Hepatocyte (in vitro differentiated cells): ENCODE measurements around the gene RNF175. TPM values are rescaled to one million over a fixed set of nuclear protein-coding genes. Genes with fewer than 3 reads are reported as not detected.

Source experiments
- DNase-seq: peaks from one replicate; pipeline ENCODE4 v3.0.0-alpha.2; 2016; ENCODE audit warnings: low spot score
- H2AFZ ChIP-seq: fragments of 200-600 bp; sonication (generic); 2 replicates; pipeline ENCODE4 v1.6.0; 2016; ENCODE audit warnings: antibody characterized with exemption, mild to moderate bottlenecking
- H3K27ac ChIP-seq: fragments of 200-600 bp; sonication (generic); 2 replicates; pipeline ENCODE4 v1.5.1; 2016; ENCODE audit warnings: mild to moderate bottlenecking
- H3K27me3 ChIP-seq: fragments of 200-600 bp; sonication (generic); 2 replicates; pipeline ENCODE4 v1.6.1; 2016
- H3K36me3 ChIP-seq: fragments of 200-600 bp; sonication (generic); replicated peaks from 2 replicates; pipeline ENCODE4 v1.5.1; 2016; ENCODE audit warnings: low read depth; ENCODE audit not compliant: insufficient read depth
- H3K4me1 ChIP-seq: fragments of 200-600 bp; sonication (generic); 2 replicates; pipeline ENCODE4 v1.5.1; 2016; ENCODE audit warnings: mild to moderate bottlenecking, moderate library complexity; ENCODE audit not compliant: insufficient read depth
- H3K4me2 ChIP-seq: fragments of 200-600 bp; sonication (generic); 2 replicates; pipeline ENCODE4 v1.6.0; 2016
- H3K4me3 ChIP-seq: fragments of 200-600 bp; sonication (generic); 2 replicates; pipeline ENCODE4 v1.5.1; 2016; ENCODE audit warnings: mild to moderate bottlenecking
- H3K79me2 ChIP-seq: fragments of 200-600 bp; sonication (generic); 2 replicates; pipeline ENCODE4 v1.6.0; 2017; ENCODE audit warnings: mild to moderate bottlenecking
- H3K9me2 ChIP-seq: fragments of 200-600 bp; sonication (generic); replicated peaks from 2 replicates; pipeline ENCODE4 v1.6.0; 2017; ENCODE audit warnings: mild to moderate bottlenecking; ENCODE audit not compliant: insufficient read depth
- H3K9me3 ChIP-seq: fragments of 200-600 bp; sonication (generic); 2 replicates; pipeline ENCODE4 v1.5.1; 2016; ENCODE audit warnings: low read depth, mild to moderate bottlenecking
- H4K20me1 ChIP-seq: fragments of 200-600 bp; sonication (generic); 2 replicates; pipeline ENCODE4 v1.6.0; 2016; ENCODE audit warnings: mild to moderate bottlenecking; ENCODE audit not compliant: insufficient read depth, poor library complexity, severe bottlenecking
- EZH2 ChIP-seq: fragments of 200-600 bp; sonication (generic); IDR thresholded peaks from 2 replicates; pipeline ENCODE4 v1.6.1; 2016; ENCODE audit warnings: antibody characterized with exemption, mild to moderate bottlenecking, borderline replicate concordance
- EZH2phosphoT487 ChIP-seq: fragments of 200-600 bp; sonication (generic); IDR thresholded peaks from one replicate; pipeline ENCODE4 v1.6.1; 2018; ENCODE audit warnings: antibody characterized with exemption, mild to moderate bottlenecking, low read depth, moderate library complexity; ENCODE audit not compliant: unreplicated experiment, severe bottlenecking
- WGBS: methylation state at CpG from one replicate; pipeline ENCODE4 v1.1.6; 2016; ENCODE audit warnings: low lambda C conversion rate; ENCODE audit errors: missing lambda C conversion rate; 5-methylcytosine and 5-hydroxymethylcytosine counted together
- polyA plus RNA-seq: library from polyadenylated mRNA; unstranded; fragments of >200 nt; fragmentation: Nextera tagmentation; extraction: Ambion mirVana; gene quantifications from 2 replicates; pipeline ENCODE4 v1.2.1, GENCODE V29; 2016
- total RNA-seq: library from RNA; depleted of rRNA; stranded (reverse); fragments of >200 nt; gene quantifications from 2 replicates; pipeline ENCODE4 v1.2.3, GENCODE V29; 2014
- TF ChIP-seq, protein P1 (sequence below): fragments of 200-600 bp; sonication (generic); IDR thresholded peaks from 2 replicates; pipeline ENCODE4 v1.5.1; 2016; ENCODE audit warnings: antibody characterized with exemption, mild to moderate bottlenecking; ENCODE audit not compliant: poor library complexity

Gene RNF175
- total and polyA plus RNA-seq, 2 experiments from 2014 or later: 2.1 to 2.8 TPM

DNA sequence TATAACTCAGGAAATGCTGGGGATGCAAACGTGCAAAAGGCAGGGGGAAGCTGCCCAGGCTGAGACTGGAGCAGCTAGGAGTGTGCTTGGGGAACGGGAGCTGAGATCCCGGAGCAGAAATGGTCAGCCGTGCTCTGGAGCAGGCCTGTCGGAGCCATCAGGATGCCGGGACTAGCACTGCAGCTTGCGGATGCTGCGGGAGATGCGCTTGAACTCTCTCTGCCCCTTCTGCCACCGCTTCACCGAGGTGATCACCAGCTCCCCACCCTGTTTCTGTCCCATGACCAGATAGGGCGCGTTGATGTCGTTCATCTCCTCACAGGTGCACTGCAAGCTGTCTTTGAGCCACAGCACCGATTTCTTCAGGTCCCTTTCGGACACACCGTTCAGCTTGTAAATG lies 21.5 kb upstream of the RNF175 start:
- H3K4me2 ChIP-seq: no peak overlapping the region
- no peaks in the 10 kb centered on the region for H3K9me3 ChIP-seq
- H3K9me2 ChIP-seq: no peaks in the 10 kb centered on the region
- no peaks in the 10 kb centered on the region for H3K36me3 ChIP-seq
- H3K79me2 ChIP-seq: no peaks in the 10 kb centered on the region
- DNase-seq: no peak
- WGBS: 90% methylated on average over 17 of the region's 17 CpGs
- peaks cover 10% of the 10 kb centered on the region for H3K27me3 ChIP-seq
- TF ChIP-seq, protein P1, sequence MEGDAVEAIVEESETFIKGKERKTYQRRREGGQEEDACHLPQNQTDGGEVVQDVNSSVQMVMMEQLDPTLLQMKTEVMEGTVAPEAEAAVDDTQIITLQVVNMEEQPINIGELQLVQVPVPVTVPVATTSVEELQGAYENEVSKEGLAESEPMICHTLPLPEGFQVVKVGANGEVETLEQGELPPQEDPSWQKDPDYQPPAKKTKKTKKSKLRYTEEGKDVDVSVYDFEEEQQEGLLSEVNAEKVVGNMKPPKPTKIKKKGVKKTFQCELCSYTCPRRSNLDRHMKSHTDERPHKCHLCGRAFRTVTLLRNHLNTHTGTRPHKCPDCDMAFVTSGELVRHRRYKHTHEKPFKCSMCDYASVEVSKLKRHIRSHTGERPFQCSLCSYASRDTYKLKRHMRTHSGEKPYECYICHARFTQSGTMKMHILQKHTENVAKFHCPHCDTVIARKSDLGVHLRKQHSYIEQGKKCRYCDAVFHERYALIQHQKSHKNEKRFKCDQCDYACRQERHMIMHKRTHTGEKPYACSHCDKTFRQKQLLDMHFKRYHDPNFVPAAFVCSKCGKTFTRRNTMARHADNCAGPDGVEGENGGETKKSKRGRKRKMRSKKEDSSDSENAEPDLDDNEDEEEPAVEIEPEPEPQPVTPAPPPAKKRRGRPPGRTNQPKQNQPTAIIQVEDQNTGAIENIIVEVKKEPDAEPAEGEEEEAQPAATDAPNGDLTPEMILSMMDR: no peak
- no peak for TF ChIP-seq EZH2
- TF ChIP-seq EZH2phosphoT487: no peak
- no peak overlapping the region for H2AFZ ChIP-seq
- H3K27ac ChIP-seq: peak overlapping the region; percentile 57
- H3K4me3 ChIP-seq: no peak overlapping the region
- H3K4me1 ChIP-seq: no peaks in the 10 kb centered on the region
- H4K20me1 ChIP-seq: no peaks in the 10 kb centered on the region

DNA sequence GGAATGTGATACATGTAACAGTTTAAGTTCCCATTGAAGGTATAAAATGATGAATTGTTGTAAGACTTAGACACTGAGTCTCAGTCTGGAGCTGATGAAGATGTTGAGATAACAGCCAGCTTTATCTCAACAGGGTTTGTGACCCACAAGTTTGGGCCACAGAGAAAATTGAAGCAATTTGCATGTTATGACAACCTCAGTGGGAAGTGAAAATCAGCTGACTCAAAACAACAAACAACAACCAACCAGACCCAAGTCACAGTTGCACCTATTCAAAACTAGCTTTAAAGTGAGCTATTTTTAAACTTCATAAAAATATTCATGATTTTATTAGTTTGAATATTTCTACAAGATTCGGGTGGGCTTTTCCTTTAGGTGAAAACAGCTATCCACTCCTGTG lies 21.1 kb upstream of the RNF175 start:
- Histone ChIP-seq H3K79me2 (no peaks in the 10 kb centered on the region), H3K9me3 (no peaks in the 10 kb centered on the region), H3K4me2 (no peak overlapping the region), H3K36me3 (no peaks in the 10 kb centered on the region), H3K27ac (no peak overlapping the region), H2AFZ (no peak overlapping the region), H3K4me1 (no peaks in the 10 kb centered on the region), H3K9me2 (no peaks in the 10 kb centered on the region), H4K20me1 (no peaks in the 10 kb centered on the region), H3K27me3 (peaks cover 6% of the 10 kb centered on the region), H3K4me3 (no peak overlapping the region)
- no peak for DNase-seq
- no peak for TF ChIP-seq EZH2
- no peak for TF ChIP-seq EZH2phosphoT487
- TF ChIP-seq, protein P1: no peak
- WGBS: 67% methylated on average over 1 of the region's 1 CpG

DNA sequence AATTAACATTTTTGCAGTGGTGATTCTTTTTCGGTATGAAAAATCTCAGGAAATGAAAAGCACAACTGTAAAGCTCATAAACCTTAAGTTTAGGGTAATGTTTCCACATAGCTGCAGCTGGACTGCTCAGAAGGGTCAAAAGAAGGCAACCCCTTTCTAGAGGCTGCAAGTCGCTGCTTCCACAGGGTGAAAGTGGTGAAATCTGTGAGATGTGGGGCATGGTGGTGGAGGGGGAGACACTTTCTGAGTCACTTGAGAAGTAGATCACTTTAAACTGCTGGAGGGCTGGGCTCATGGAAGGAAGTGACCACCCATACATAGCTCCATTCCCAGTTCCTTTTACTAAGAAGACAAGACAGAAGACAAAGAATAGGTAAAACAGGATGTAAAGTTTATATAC lies 20.4 kb upstream of the RNF175 start:
- Histone ChIP-seq H3K4me2 (no peak overlapping the region), H3K9me2 (no peaks in the 10 kb centered on the region), H4K20me1 (no peaks in the 10 kb centered on the region), H3K27ac (no peak overlapping the region), H3K36me3 (no peaks in the 10 kb centered on the region), H3K9me3 (no peaks in the 10 kb centered on the region), H2AFZ (no peak overlapping the region), H3K79me2 (no peaks in the 10 kb centered on the region), H3K4me3 (no peak overlapping the region), H3K4me1 (no peaks in the 10 kb centered on the region), H3K27me3 (peaks cover 6% of the 10 kb centered on the region)
- no peak for DNase-seq
- TF ChIP-seq EZH2 (no peak), EZH2phosphoT487 (no peak)
- TF ChIP-seq, protein P1: no peak
- 54% methylated on average over 2 of the region's 2 CpGs for WGBS

DNA sequence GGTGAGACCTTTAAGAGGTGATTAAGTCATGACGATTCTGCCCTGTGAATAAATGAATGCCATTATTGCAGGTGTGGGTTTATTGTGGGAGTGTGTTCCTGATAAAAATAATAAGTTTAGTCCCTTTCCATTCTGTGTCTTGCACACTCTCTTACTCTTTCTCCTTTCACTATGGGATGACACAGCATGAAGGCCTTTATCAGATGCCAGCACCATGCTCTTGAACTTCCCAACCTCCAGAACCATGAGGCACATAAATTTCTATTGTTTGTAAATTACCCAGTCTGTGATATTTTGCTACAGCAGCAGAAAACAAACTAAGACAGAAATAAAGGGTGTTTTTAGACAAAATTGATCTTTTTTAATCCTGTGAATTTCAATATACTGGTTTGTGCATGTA lies 18.6 kb upstream of the RNF175 start:
- Histone ChIP-seq H3K27me3 (peaks cover 6% of the 10 kb centered on the region), H3K4me2 (no peak overlapping the region), H3K27ac (no peak overlapping the region), H3K9me3 (no peaks in the 10 kb centered on the region), H3K79me2 (no peaks in the 10 kb centered on the region), H3K4me3 (no peak overlapping the region), H4K20me1 (no peaks in the 10 kb centered on the region), H3K4me1 (no peaks in the 10 kb centered on the region), H3K36me3 (no peaks in the 10 kb centered on the region), H3K9me2 (no peaks in the 10 kb centered on the region), H2AFZ (no peak overlapping the region)
- 91% methylated on average over 1 of the region's 1 CpG for WGBS
- TF ChIP-seq, protein P1: no peak
- TF ChIP-seq EZH2 (no peak), EZH2phosphoT487 (no peak)
- DNase-seq: no peak
